Heart right ventricle (tissue), 16 donors: ENCODE data around the gene HEBP2. TPM values are rescaled to one million over a fixed set of nuclear protein-coding genes. Genes with fewer than 3 reads are reported as not detected.

Experiments used
- ATAC-seq, 8 donors: fragments of 200-7000 bp; cut with Tn5 transposase; one replicate each; pipeline ENCODE4 v1.9.1; 2020; ENCODE audit warnings: mild to moderate bottlenecking in 8 of 8, moderate library complexity in 8 of 8, moderate number of reproducible peaks in 1 of 8
- DNase-seq, 2 donors: peaks; one replicate each; pipeline ENCODE4 v3.0.0-alpha.2; 2020
- H3K27ac ChIP-seq, 10 donors: fragments of 200-600 bp; sonication (generic) in 2 of 10; one replicate each; pipeline versions ENCODE4 v1.5.0 to v1.8.0; 2020 to 2022; ENCODE audit warnings: mild to moderate bottlenecking in 3 of 10
- H3K27me3 ChIP-seq, 7 donors: fragments of 200-600 bp; one replicate each; pipeline ENCODE4 v1.8.0; 2021 to 2022; ENCODE audit warnings: mild to moderate bottlenecking in 2 of 7
- H3K36me3 ChIP-seq, 9 donors: fragments of 200-600 bp; sonication (generic) in 1 of 9; one replicate each; pipeline versions ENCODE4 v1.5.0 to v1.8.0; 2020 to 2022; ENCODE audit warnings: mild to moderate bottlenecking in 2 of 9
- H3K4me1 ChIP-seq, 9 donors: fragments of 200-600 bp; sonication (generic) in 1 of 9; one replicate each; pipeline versions ENCODE4 v1.5.0 to v1.8.0; 2020 to 2022; ENCODE audit warnings: mild to moderate bottlenecking in 4 of 9
- H3K4me3 ChIP-seq, 10 donors: fragments of 200-600 bp; sonication (generic) in 2 of 10; one replicate each; pipeline versions ENCODE4 v1.5.0 to v1.8.0; 2020 to 2022; ENCODE audit warnings: mild to moderate bottlenecking in 7 of 10, moderate library complexity in 2 of 10
- H3K9me3 ChIP-seq, 11 donors: fragments of 200-600 bp in 10 of 11; sonication (generic) in 2 of 11; one replicate each; pipeline versions ENCODE4 v1.5.0 to v1.8.0; 2013 to 2022; ENCODE audit warnings: mild to moderate bottlenecking in 2 of 11, control low read depth in 1 of 11, moderate library complexity in 1 of 11
- WGBS, 2 donors: extraction: QIAGEN DNeasy Blood & Tissue Kit; methylation state at CpG; one replicate each; pipeline ENCODE4 v1.1.7; 2013; ENCODE audit warnings: inconsistent platforms in 1 of 2; 5-methylcytosine and 5-hydroxymethylcytosine counted together
- intact Hi-C, 10 donors: fragments of 100-400 bp; cut with DNase I; formaldehyde crosslinking; loops; one replicate each; pipeline versions ENCODE4 v1.11.1 to v1.14.2; 2022
- polyA plus RNA-seq, 2 donors: library from polyadenylated mRNA; stranded (reverse); fragments of 200-250 nt; gene quantifications; one replicate each; pipeline ENCODE4 v1.2.3, GENCODE V29; 2013
- total RNA-seq, 10 donors: library from RNA; stranded (reverse); fragmentation: NEBNext Ultra II Directional in 3 of 10; extraction: Animal tissue kit (Norgen Biotek cat#: 25700) in 3 of 10; gene quantifications; one replicate each; pipeline versions ENCODE4 v1.2.1 to v1.2.4, GENCODE V29; 2021 to 2023
- TF ChIP-seq, protein P1 (sequence below), 9 donors: fragments of 200-600 bp; sonication (generic) in 2 of 9; IDR thresholded peaks; one replicate each; pipeline versions ENCODE4 v1.5.0 to v1.8.0; 2021 to 2022; ENCODE audit warnings: antibody characterized with exemption in 9 of 9, mild to moderate bottlenecking in 5 of 9, moderate library complexity in 1 of 9
- donor health status: Arrhythmogenic right ventricular cardiomyopathy.
- donor health status: ischemic (EF 13 %, LVEDD 7.1; RV severe dilation, severe dysfunction).
- donor health status: healthy with polysubstance abuse.
- donor health status: DM: no; HTN: yes; CAD: no.
- donor health status: DM: no; HTN: no; CAD: no.
- donor health status: ischemic (EF 25% LVEDD 6.9; RV normal size, moderate dysfunction).
- donor health status: ischemic (EF 25% LVEDD 5.7; RV mildly dilated, moderate dysfunction).
- donor health status: healthy.
- donor health status: DM: yes; HTN: yes; CAD: no.
- donor health status: Ischemic cardiomyopathy.
- donor health status: ischemic (EF 35%, LVEDD 5.7; RV mildly dilated, moderate dysfunction).
- donor health status: nonischemic (EF 11% LVEDD 7.7; RV severe dilation, severe dysfunction).
- donor health status: DM: yes; HTN: yes; CAD: no.
- donor health status: PGD.
- donor health status: ischemic (EF 29% LVEDD 5.4; RV normal size, mild dysfunction).
- donor health status: nonischemic (EF 23%, LVEDD 6.1; RV moderate dilation, normal function).

The HEBP2 gene
- total and polyA plus RNA-seq, 12 donors: 44.1 to 123 (median 100) TPM

DNA sequence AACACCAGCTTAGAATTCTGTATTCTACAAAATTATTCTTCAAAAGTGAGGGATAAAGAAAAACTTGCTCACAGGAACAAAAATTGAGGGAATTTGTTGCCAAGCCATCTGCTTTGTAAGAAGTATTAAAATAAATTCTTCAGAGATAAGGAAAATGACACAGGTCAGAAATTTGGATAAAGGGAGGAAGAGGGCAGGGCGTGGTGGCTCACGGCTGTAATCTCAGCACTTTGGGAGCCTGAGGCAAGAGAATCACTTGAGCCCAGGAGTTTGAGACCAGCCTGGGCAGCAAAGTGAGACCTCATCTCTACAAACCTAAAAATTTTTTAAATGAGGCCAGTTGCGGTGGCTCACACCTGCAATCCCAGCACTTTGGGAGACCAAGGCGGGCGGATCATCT is 14.5 kb upstream of the HEBP2 start:
- TF ChIP-seq, protein P1, sequence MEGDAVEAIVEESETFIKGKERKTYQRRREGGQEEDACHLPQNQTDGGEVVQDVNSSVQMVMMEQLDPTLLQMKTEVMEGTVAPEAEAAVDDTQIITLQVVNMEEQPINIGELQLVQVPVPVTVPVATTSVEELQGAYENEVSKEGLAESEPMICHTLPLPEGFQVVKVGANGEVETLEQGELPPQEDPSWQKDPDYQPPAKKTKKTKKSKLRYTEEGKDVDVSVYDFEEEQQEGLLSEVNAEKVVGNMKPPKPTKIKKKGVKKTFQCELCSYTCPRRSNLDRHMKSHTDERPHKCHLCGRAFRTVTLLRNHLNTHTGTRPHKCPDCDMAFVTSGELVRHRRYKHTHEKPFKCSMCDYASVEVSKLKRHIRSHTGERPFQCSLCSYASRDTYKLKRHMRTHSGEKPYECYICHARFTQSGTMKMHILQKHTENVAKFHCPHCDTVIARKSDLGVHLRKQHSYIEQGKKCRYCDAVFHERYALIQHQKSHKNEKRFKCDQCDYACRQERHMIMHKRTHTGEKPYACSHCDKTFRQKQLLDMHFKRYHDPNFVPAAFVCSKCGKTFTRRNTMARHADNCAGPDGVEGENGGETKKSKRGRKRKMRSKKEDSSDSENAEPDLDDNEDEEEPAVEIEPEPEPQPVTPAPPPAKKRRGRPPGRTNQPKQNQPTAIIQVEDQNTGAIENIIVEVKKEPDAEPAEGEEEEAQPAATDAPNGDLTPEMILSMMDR (IDR thresholded peaks at IDR 0.05): no peak
- Histone ChIP-seq H3K36me3 (no peaks in the 10 kb centered on the region), H3K27me3 (no peaks in the 10 kb centered on the region), H3K4me1 (peaks cover 0 to 15% (median 7%) of the 10 kb centered on the region in 9 donors), H3K9me3 (no peaks in the 10 kb centered on the region), H3K27ac (no peak overlapping the region), H3K4me3 (no peak overlapping the region)
- ATAC-seq (no peak), DNase-seq (no peak)
- intact Hi-C loops: no loop called here
- 78 to 80% methylated on average over 5 of the region's 5 CpGs for WGBS, 2 donors

DNA sequence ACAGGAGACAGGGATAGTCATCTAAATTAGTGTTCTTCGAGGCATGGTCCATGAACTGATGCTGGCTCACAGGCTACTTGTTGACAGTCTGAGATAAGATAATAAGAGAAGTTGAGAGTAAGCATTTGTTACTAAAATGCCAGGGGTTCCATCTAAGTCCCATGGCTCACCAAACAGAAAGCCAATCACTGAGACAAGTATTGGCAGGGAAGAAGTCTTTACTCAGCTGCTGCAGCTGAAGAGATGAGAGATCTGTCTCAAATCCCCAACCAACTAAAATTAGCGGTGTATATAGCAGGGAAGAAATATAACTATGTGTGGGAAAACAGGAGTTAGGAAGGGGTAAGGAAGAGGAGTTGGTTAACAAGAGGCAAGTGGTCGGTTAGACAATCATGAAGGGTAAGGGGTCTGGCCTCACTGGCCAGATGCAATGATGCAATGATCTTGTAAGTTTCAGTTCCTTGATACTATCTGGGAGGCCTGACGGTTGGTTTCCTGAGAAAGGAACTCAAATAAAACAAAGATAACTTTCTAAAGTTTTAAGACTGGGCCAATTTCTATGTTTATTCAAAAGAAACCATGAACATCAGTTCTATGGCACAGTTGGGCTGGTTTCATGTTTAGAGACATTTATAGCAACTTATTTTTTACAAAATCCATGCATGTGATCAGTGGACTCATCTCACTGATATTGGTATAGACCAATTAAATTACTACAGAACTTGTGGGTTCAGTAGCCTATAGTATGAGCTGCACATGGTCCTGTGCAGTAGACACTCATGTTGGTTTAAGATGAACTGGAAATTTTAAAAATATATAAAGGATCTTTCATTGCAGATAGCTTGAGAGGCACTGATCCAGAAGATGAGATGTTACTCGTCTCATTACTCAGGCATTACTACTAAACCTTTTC is 9.9 kb upstream of the HEBP2 start:
- Histone ChIP-seq H3K4me1 (peaks cover 0 to 34% (median 7%) of the 10 kb centered on the region in 9 donors), H3K27ac (peak overlapping the region in 1 of 10 donors; percentile 31), H3K27me3 (no peaks in the 10 kb centered on the region), H3K9me3 (no peaks in the 10 kb centered on the region), H3K4me3 (no peak overlapping the region), H3K36me3 (no peaks in the 10 kb centered on the region)
- 39 to 43% methylated on average over 5 of the region's 5 CpGs for WGBS, 2 donors
- peak; percentile 70 to 92 (median 82) for ATAC-seq
- TF ChIP-seq, protein P1 (IDR thresholded peaks at IDR 0.05): no peak
- intact Hi-C loops: loop anchor here in 1 of 10 donors (10.0 kb wide), 1 partner anchor 99 kb away; no protein-coding TSS in a partner anchor
- no peak for DNase-seq

DNA sequence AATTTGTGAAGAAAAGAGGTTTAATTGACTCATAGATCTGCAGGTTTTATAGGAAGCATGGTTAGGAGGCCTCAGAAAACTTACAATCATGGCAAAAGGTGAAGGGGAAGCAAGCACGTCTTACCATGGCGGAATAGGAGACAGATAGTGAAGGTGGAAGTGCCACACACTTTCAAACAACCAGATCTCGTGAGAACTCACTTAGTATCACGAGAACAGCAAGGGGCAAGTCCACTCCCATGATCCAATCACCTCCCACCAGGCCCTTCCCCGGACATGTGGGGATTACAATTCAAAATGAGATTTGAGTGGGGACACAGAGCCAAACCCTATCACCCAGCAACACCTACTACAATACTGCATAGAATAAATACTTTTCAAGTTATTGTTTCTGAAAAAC is 7.3 kb upstream of the HEBP2 start:
- peaks cover 0 to 42% (median 7%) of the 10 kb centered on the region in 9 donors for H3K4me1 ChIP-seq

More for the DNA sequence above, 7.3 kb upstream of the HEBP2 start:
- Histone ChIP-seq H3K36me3 (no peaks in the 10 kb centered on the region), H3K4me3 (no peak overlapping the region), H3K27me3 (no peaks in the 10 kb centered on the region), H3K9me3 (no peaks in the 10 kb centered on the region), H3K27ac (no peak overlapping the region)
- no peak for DNase-seq
- intact Hi-C loops: loop anchor here in 1 of 10 donors (10.0 kb wide), 1 partner anchor 102 kb away; no protein-coding TSS in a partner anchor
- TF ChIP-seq, protein P1 (IDR thresholded peaks at IDR 0.05): no peak
- 88 to 91% methylated on average over 5 of the region's 5 CpGs for WGBS, 2 donors
- ATAC-seq: no peak
